Dedifferentiated amniotic fluid mesenchymal stem cell (primary cell): Measurements from ENCODE around the gene CCDC141.
A peak's percentile ranks its signal among the peaks of the same experiment; 100 is the strongest.

Experiments
- DNase-seq: peaks from one replicate; pipeline ENCODE4 v3.0.0-alpha.2; 2016; ENCODE audit errors: extremely low spot score

The CCDC141 gene

DNA sequence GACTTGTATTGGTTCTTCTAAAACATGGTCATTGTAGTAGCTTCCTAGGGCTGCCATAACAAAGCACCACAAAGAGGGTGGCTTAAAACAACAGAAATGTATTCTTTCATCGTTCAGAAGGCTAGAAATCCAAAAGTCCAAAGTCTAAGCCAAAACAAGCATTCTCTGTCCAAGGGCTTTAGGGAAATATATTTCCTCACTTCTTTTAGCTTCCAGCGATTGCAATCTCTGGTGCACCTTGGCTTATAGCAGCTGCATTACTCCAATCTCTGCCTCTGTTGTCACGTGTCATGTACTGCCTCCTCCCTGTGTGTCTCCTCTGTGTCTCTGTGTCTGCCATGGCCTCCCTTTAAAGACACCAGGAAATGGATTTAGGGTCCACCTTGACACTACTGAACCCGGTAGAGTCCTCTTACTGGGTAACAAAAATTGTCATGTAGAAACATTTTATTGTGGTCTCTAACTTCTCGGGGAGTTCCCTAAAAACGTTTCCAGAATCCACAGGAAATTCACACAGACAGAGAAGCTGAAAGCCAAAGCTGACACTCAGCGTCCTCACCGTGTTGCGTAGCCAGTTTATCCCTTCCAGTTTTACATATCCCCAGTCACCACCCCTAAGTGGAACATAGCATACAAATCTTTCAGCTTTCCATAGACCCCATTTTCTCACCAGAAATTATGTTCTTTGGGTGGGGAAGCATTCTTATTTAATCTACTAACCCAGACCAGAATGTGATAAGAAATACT lies 222.0 kb downstream of the CCDC141 start:
- DNase-seq = no peak

DNA sequence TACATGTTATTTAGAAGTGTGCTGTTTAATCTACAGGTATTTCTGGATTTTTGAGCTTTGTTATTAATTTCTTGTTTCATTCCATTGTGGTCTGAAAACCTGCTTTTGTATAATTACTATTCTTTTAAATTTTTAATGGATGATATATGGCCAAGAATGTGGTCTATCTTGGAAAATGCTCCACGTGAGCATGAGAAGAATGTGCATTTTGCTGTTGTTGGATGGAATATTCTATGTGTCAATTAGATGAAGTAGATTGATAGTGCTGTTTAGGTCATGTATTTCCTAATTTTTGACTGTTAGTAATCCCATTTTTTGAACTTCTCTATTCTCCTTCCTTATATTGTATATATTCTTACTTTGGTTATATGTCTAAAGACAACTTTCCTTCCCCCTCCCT lies 222.8 kb downstream of the CCDC141 start:
- no peak for DNase-seq

DNA sequence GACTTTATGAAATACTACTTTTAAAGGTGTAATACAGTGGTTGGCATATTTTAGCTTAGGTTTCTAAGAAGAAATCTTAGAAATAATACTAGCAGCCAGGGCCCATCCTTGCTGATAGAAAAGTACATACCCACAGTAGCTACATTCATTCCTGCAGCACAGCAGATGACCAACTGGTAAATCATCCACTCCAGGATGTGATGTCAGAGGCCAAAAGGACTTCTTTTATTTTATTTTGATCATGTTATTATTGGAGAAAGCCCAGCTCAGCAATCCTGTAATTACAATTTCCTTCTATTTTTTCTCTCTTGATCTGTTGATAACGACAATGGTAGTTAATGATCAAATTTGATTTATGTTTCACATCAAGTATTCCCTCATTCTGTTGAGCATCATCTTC lies 224.8 kb downstream of the CCDC141 start:
- DNase-seq = no peak

DNA sequence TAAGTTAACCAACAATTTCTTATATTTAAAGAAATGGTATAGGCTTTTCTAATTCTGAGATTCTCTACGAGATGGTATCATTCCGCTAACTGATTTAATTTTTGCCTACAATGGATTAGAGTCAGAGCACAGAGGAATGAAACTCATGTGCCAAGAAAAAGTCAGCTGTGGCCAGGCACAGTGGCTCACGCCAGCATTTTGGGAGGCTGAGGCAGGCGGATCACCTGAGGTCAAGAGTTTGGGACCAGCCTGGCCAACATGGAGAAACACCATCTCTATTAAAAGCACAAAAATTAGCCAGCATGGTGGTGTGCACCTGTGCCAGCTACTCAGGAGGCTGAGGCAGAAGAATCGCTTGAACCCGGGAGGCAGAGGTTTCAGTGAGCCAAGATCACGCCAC lies 225.8 kb downstream of the CCDC141 start:
- no peak for DNase-seq

DNA sequence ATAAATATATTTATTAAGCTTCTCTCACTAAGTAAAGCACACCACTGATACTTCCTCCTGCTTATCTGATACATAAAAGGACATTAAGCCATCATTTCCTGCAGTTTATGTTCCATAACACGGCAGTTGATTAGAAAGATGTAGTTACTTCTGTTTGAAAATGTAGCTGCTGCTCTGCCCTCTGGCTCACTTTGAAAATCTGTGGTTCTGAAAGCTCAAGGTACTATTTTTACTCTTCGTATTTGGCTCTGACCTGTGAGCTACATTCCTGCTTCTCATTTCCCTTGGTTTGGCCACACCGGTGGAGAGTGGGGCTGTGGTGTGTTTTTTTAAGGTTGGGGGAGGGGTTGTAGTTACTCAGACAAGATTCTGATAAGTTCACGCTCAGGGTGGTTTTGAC lies 229.9 kb downstream of the CCDC141 start:
- no peak for DNase-seq

DNA sequence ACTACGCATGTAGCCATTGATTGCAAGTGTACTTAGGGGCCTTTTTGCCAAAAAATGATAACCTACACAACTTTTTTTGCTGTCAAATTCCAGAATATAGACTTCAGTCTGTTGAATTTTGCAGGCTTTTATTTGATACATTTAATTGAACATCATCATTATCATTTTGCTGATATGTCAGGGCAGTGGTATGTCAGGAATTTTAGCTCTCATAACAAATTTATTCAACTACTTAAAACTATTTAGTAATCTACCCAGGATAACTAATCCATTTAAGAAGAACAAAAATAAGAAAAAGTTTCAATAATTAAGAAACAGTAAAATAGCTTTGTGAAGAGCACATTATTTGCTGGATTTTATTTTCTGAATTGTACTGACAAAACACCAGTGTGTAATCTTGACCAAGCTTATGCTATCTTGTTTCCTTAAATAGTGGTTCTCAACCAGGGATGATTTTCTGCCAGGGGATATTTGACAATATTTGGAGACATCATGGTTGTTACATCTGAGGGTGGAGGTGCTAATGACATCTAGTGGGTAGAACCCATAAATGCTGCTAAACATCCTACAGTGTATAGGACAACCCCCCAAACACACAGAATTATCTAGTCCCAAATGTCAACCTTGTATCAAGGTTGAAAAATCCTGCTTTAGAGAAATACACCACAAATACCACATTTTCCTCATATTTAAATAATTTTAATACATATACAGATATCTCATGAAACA lies 230.6 kb downstream of the CCDC141 start:
- DNase-seq = no peak

DNA sequence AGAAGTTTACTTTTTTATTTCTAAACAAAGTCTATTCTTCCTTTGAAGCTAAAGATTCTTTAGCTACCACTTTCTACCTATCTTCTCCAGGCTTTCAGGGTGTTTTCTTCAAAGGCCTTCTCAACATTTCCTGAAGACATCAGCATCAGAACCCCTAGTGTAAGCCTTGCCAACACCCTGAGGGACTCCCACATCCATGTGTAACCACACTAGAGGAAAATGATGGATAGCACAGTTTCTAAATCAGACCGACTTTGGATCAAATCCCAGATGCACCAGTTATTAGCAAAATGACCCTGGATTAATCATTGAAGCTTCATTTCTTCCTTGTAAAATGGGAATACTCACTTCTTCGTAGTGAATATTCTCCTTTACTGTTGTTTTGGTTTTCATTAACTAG lies 238.0 kb downstream of the CCDC141 start:
- no peak for DNase-seq

DNA sequence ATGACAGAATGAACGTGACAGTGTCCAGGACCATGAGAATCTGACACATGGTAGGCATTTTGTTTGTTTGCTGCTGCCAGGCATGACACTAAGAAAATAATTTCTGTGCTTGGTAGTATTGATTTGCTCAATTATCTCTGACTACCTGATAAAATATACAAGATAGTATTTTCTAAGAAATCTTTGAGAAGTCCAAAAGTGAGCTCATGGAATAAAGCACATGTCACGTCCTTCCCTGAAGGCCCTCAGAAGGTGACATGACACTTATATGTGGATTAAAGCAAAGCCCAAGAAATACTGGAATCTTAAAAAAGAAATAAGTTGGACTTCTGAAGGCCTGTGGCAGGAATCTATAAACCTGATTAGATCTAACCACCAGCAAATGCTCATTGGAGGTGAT lies 238.9 kb downstream of the CCDC141 start:
- no peak for DNase-seq

DNA sequence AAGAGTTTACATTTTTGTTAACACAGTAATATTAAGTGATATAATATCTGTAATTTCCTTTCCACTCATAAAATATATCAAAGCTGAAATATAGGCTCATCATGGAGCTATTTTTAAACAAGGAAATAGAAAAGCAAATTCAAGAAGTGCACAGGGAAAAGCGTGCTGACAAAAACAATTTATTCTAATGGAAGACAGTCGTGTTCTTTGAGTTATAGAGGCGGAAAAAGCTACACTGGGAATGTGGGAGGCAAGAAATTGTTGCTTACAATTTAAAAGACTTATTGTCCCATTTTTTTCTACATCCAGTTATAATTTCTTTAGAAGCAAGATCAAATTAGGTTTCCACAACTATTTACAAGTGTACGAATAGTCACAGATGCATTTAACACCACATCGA lies 239.5 kb downstream of the CCDC141 start:
- no peak for DNase-seq

DNA sequence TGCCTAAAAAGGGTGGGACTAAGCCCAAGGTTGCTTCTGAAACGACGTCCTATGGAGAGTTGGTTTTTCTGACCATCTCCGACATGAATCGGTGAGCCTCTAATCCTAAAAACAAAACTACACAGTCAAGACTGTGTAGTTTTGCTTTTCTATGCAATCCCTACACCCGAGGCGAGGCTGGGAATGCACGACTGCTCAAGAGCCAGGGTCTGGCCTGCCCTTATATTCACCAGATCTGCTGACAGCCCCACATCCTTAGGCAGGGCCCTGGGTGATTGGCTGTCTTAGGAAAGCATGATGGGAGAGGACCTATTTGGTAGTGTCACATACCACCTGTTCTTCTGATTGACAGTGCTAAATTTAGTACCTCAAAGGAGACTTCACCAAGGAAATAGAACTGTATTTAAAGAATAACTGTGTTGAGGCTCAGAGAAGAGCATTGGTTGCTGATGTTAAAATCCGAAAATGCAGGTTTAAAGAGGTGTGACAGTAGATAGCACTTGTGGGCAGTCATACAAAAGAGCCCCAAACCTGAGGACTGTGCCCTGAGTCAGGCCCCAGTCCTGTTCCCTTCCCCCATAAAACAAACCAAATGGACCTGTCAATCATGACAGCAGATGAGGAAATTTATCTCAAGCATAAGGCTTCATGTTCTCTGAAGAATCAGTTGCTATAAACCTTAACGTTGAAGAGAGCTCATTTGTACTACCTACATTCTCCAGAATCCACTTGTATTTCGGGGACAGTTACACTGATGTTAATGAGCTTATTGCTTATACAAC lies 242.5 kb downstream of the CCDC141 start, which contains the start of gene TTN:
Gene TTN, minus strand, starts transcription at position 197 of the 782 bp plus-strand sequence. CDS start 2,781 bp downstream, outside the sequence.
- no peak for DNase-seq

DNA sequence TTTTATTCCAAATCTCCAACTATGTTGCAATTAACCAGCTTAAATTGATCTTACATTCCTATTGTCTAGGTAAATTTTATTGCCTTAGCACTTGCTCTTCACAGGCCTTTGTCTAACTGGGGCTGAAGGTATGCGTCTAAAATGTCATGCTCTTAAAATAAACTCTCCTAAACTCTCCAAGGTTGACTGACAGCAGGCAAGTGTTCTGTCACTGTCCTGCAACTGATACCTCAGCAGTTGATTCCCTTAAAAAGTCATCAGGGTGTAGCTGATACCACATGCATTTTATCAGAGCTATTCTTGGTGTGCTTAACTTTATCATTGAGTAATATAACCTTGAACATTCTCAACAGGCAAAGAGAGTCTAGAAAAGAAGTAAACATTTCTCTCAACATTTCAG lies 243.4 kb downstream of the CCDC141 start:
- no peak for DNase-seq

DNA sequence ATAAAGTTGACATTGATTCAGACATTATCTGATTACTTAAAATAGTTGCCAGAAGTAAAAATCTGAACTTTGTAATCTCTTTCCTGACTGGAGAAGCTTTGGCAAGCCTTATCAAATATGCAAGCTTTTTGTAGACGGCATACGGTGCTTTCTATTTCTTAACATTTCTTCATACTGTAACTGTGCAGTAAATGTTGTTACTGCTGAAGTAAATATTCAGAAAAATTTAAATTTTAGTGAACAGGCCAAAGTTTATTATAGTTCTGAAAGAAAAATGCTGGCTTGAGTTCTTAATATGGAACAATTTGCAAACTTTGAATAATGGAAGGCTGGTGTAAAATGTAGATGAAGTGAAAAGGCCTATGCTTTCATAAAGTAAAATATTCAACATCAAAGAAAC lies 244.5 kb downstream of the CCDC141 start:
- DNase-seq = no peak

DNA sequence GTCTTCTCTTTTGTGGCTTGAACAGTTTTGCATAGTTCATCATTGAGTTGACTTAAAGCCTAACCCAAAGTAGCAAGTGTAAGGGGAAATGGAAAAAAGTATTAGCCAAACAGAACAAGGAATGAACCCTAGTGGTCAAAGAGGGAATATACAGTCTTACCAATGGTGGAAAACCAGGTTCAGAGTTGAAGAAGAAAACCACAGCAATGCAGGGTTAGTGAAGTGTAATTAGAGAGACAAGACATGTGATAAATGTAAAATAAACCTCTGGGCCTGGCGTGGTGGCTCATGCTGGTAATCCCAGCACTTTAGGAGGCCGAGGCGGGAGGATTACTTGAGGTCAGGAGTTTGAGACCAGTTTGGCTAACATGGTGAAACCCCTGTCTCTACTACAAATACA lies 245.1 kb downstream of the CCDC141 start:
- no peak for DNase-seq

DNA sequence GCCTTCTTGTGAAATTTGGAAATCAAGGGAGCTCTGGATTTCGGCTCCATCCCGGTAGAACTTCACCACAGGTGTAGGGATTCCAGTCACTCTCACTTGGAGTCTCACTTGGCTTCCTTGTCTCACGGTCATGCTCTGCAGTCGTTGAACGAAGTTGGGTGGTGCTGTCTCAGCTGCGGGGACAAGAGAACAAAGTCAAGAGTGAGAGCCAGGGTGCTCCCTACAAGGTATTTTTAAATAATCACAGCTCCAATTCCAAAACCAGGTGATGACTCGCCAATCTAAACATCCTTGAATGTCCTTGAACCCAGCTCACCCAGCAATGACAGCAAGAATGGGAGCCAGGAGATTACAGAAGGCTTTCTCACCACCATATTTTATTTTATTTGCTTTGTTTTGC lies 249.4 kb downstream of the CCDC141 start:
- DNase-seq = no peak

DNA sequence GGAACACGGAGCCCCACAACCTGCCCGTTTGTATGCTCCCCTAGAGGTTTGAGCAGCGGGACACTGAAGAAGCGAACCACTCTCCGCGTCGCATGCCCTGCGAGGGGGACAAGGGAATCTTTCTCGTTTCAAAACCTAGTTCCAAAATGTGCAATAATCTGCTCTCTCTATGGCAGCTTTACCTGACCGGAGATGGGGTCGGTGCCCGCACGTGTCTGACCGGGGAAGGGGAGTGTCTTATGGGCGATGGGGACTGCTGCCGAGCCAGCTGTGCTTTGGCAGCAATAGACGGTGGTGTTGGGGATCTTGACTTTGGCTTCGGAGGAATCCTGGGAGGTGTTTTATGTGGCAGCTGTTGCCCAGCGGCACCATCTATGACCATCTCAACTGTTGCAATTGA lies 250.6 kb downstream of the CCDC141 start:
- DNase-seq = no peak

DNA sequence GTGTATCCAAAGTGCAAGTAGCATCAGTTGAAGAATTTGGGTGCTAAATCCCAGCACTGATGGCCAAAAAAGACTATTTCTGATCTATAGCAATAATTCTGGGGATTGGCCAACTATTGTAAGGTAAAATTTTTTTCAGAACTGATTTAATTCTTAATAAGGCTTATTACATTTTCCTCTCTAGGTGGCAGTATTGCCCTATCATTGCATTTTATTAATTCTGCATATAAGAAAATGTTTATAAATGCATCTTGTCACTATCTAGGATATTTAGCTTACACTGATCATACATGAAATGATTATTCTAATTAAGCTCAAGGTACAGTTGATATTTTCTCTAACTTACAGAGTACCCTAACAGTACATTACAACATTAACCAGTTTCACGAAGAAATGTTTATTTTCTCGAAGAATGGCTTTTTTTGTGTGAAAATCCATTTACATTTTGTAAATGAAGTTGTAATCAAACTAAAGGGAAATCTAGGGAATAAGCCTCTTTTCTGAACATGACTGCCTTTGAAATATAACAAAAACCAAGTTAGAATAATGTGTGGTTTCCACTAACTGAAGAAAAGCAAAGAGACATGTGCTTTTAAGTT lies 253.8 kb downstream of the CCDC141 start:
- peak; percentile 51 for DNase-seq

DNA sequence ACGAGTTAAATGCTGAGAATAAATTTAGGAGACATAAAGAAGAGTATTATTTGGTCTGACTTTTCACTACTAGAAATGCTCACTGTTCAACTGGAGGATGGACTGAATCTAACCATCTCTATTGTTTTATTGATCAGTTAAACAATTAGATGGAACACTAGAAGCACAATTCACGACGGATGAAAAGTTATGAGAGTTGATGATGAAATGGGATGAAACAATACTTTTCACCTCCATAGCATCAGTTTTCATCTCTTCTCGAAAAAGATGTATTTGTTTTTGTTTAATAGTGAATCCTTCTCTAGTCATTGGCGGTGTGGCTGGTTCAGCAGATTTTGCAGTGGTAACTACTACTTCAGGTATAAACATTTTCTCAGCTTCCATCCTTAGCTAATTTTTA lies 262.0 kb downstream of the CCDC141 start:
- no peak for DNase-seq

DNA sequence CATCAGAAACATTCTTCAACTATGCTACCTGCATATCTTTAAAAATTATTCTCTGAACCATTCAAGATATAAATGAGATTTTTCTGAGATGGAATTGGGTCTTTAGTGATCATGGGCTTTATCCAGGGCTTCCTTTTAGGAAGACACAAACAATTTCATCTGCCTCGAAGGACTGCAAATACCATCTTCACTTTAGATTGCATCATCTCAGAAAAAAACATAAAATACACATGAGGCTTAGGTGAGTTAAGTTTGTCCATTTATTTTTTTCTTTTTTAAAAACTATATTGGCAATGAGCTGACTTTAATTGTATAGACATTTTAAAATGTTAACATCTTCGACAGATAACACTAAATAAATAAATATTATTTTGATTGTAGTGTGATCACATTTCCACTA lies 262.8 kb downstream of the CCDC141 start:
- DNase-seq = no peak

DNA sequence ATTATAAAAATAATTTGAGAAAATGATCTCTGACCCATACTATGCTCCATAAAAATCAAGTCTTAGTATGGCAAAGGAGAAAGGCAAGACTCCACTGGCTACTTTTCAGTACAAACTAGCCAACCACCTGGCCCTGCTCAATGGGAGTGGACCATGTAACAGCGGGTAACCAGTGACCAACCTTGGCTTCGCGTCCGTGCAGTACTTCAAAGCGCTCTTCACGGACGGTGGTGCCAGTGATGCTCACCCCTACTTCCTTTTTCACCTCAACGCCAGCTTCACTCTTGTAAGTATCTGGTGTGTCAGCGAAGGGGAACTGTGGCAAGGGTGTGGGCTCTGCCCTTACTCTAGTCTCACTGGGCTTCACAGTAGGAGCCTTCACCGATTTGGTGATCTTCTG lies 266.0 kb downstream of the CCDC141 start:
- DNase-seq = no peak

DNA sequence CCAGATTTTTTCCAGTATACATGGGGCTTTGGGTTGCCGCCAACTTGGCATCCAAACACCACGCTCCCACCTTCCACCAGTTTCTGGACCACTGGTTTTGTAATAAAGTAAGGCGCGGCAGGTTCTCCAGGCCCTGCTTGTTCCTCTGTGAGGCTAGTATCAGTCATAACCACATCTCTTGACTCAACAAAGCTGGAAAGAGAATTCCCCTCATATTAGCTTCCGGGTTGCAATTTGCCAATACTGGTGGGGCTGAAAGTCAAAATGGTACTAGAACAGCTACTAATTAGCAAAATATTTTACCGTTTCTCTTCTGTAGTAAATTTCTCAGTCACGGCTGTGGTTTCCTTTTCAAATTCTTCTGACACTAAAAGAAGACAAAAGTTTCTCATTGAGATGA lies 267.7 kb downstream of the CCDC141 start:
- DNase-seq = no peak
